A673 (cell line): ENCODE data around the gene CNGA3. TPM values are rescaled to one million over a fixed set of nuclear protein-coding genes. Genes with fewer than 3 reads are reported as not detected.

Source experiments
- BruUV-seq: library from RNA; stranded (reverse); fragments of 400-500 nt; replicated peaks from 2 replicates; lab custom pipeline; 2021; lab: Mats Ljungman, UMichigan
- CTCF ChIA-PET: fragments of 300-600 bp; sonication (Branson Sonifier 250); formaldehyde crosslinking; loops from one replicate; lab custom pipeline; 2022; ENCODE audit warnings: antibody characterized with exemption; lab: Charles Lee
- POLR2A ChIA-PET: fragments of 300-600 bp; sonication (Branson Sonifier 250); formaldehyde crosslinking; loops from one replicate; lab custom pipeline; 2022; ENCODE audit warnings: antibody characterized with exemption; ENCODE audit not compliant: low non-redundant PET; lab: Charles Lee
- DNase-seq: peaks from one replicate; pipeline ENCODE4 v3.0.0-alpha.2; 2015; ENCODE audit warnings: low spot score
- H3K27ac ChIP-seq: fragments of 200-600 bp; sonication (generic); 2 replicates; pipeline ENCODE4 v1.5.1; 2016; ENCODE audit warnings: mixed run types, low read depth, mild to moderate bottlenecking, mixed read lengths, antibody characterized with exemption, low read length; ENCODE audit not compliant: poor library complexity, severe bottlenecking
- H3K27me3 ChIP-seq: fragments of 200-600 bp; sonication (generic); replicated peaks from 2 replicates; pipeline ENCODE4 v1.6.1; 2017; ENCODE audit warnings: mixed run types, low read depth, mild to moderate bottlenecking, mixed read lengths, antibody characterized with exemption, low read length; ENCODE audit not compliant: insufficient read depth, poor library complexity
- H3K36me3 ChIP-seq: fragments of 200-600 bp; sonication (generic); 2 replicates; pipeline ENCODE4 v1.6.1; 2016; ENCODE audit warnings: mixed run types, mild to moderate bottlenecking, mixed read lengths, antibody characterized with exemption, low read length; ENCODE audit not compliant: insufficient read depth, poor library complexity, severe bottlenecking
- H3K4me1 ChIP-seq: fragments of 200-600 bp; sonication (generic); 2 replicates; pipeline ENCODE4 v1.6.1; 2017; ENCODE audit warnings: mixed run types, mild to moderate bottlenecking, mixed read lengths, antibody characterized with exemption, low read length; ENCODE audit not compliant: insufficient read depth, poor library complexity, severe bottlenecking
- H3K4me3 ChIP-seq: fragments of 200-600 bp; sonication (generic); 2 replicates; pipeline ENCODE4 v1.5.1; 2016; ENCODE audit warnings: low read depth, mixed run types, mild to moderate bottlenecking, mixed read lengths, low read length; ENCODE audit not compliant: poor library complexity, severe bottlenecking
- H3K9me3 ChIP-seq: fragments of 200-600 bp; sonication (generic); 2 replicates; pipeline ENCODE4 v1.6.1; 2016; ENCODE audit warnings: mixed run types, low read depth, mild to moderate bottlenecking, mixed read lengths, antibody characterized with exemption, low read length; ENCODE audit not compliant: poor library complexity, severe bottlenecking
- EZH2 ChIP-seq: fragments of 200-600 bp; sonication (generic); IDR thresholded peaks from 2 replicates; pipeline ENCODE4 v1.6.1; 2017; ENCODE audit warnings: borderline replicate concordance, low read depth, mild to moderate bottlenecking, mixed read lengths, antibody characterized with exemption, low read length; ENCODE audit not compliant: poor library complexity, severe bottlenecking
- intact Hi-C: fragments of 100-400 bp; cut with micrococcal nuclease; formaldehyde crosslinking; loops from one replicate; pipeline ENCODE4 v1.10.0; 2022; ENCODE audit not compliant: unreplicated experiment
- total RNA-seq: library from RNA; stranded (reverse); gene quantifications from 2 replicates; pipeline ENCODE4 v1.2.3, GENCODE V29; 2021
- TF ChIP-seq, protein P1 (sequence below): fragments of 300-800, 200-600 bp; sonication (generic); conservative IDR thresholded peaks from 2 replicates; pipeline ENCODE4 v1.5.1; 2017; ENCODE audit warnings: low read depth, mild to moderate bottlenecking, antibody characterized with exemption, low read length, moderate library complexity, mixed read lengths

The CNGA3 gene
- total RNA-seq, 1 experiment from 2014 or later = not detected

DNA sequence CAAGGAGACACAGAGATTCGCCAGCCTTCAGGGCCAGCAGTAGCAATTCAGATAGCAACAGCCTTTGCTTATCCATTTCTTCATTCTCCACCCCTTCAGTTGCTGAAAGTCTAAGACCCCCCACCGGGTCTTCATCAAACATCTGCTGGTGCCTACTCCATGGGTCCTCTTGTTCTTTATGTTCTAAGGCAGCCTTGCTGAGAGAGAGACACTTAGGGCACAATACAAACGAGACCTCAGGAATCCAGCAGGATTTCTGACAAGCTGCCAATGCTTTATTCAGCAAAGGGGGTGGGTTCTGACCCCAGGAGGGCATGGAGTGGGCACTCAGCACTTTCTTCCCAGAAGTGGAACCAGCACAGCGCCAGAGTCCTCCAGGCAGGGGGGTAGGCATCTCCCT, 36.2 kb upstream of the CNGA3 start:
- Histone ChIP-seq H3K36me3 (no peaks in the 10 kb centered on the region), H3K4me1 (no peaks in the 10 kb centered on the region), H3K27ac (no peak overlapping the region), H3K4me3 (no peak overlapping the region), H3K9me3 (no peaks in the 10 kb centered on the region), H3K27me3 (peaks cover 73% of the 10 kb centered on the region)
- intact Hi-C loops = no loop called here
- ChIA-PET POLR2A (no interaction called here), CTCF (no interaction called here)
- TF ChIP-seq, protein P1, sequence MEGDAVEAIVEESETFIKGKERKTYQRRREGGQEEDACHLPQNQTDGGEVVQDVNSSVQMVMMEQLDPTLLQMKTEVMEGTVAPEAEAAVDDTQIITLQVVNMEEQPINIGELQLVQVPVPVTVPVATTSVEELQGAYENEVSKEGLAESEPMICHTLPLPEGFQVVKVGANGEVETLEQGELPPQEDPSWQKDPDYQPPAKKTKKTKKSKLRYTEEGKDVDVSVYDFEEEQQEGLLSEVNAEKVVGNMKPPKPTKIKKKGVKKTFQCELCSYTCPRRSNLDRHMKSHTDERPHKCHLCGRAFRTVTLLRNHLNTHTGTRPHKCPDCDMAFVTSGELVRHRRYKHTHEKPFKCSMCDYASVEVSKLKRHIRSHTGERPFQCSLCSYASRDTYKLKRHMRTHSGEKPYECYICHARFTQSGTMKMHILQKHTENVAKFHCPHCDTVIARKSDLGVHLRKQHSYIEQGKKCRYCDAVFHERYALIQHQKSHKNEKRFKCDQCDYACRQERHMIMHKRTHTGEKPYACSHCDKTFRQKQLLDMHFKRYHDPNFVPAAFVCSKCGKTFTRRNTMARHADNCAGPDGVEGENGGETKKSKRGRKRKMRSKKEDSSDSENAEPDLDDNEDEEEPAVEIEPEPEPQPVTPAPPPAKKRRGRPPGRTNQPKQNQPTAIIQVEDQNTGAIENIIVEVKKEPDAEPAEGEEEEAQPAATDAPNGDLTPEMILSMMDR = no peak
- TF ChIP-seq EZH2 = no peak
- DNase-seq = peak; percentile 5
- no TSS peak for BruUV-seq

GRCh38 chr2:98311090-98311489, 35.2 kb upstream of the CNGA3 start:
- ChIA-PET CTCF (no interaction called here), POLR2A (no interaction called here)
- no peak for DNase-seq
- H3K4me3 ChIP-seq = no peak overlapping the region
- no TSS peak for BruUV-seq
- H3K4me1 ChIP-seq = no peaks in the 10 kb centered on the region
- no peak for TF ChIP-seq EZH2
- TF ChIP-seq, protein P1 = no peak
- H3K36me3 ChIP-seq = no peaks in the 10 kb centered on the region
- intact Hi-C loops = no loop called here
- no peak overlapping the region for H3K27ac ChIP-seq
- no peaks in the 10 kb centered on the region for H3K9me3 ChIP-seq
- H3K27me3 ChIP-seq = peaks cover 62% of the 10 kb centered on the region

- no TSS peak for BruUV-seq
- Histone ChIP-seq H3K36me3 (no peaks in the 10 kb centered on the region), H3K27me3 (peaks cover 54% of the 10 kb centered on the region), H3K4me1 (no peaks in the 10 kb centered on the region), H3K9me3 (no peaks in the 10 kb centered on the region), H3K4me3 (no peak overlapping the region), H3K27ac (no peak overlapping the region)
- no peak for DNase-seq
- POLR2A ChIA-PET = no interaction called here
- CTCF ChIA-PET = no interaction called here
- TF ChIP-seq, protein P1 = peak; percentile 29; the same call in 1 of the 2 replicates
- TF ChIP-seq EZH2 = no peak
- intact Hi-C loops = no loop called here
Measured at GRCh38 chr2:98311771-98312545, 34.3 kb upstream of the CNGA3 start.
